Measurements from ENCODE around the gene SMYD3.
"Not testable (repeated sequence)": the region's sequence is repeated elsewhere in the genome, so short reads cannot be mapped to it uniquely, and the experiment has no call there.

Gene SMYD3

DNA sequence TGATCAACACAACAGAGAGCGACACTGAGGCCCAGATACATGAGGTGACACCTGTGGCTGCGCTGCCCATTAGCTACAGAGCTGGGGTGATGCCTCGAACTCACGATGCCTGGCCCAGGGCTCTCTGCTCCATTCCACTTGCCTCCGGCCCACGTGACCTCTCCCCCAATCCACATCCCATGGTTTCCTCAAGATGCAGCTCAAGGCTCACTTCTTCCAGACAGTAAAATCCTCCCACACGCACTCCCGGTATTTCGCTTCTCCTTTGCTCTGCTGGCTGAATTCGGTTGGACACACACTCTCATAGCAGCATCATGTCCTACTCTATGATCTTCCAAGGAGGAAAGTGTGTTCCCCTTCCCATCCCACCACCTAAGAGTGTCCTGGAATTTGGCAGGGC, 679.8 kb downstream of the SMYD3 start:
- H3K27ac ChIP-seq: no peak overlapping the region
- no peak for DNase-seq
- H3K36me3 ChIP-seq (replicated peaks): no peaks in the 10 kb centered on the region
- H3K4me3 ChIP-seq (ENCODE audit: low read depth, low read length): no peak overlapping the region
- no peaks in the 10 kb centered on the region for H3K27me3 ChIP-seq (replicated peaks)
- in situ Hi-C loops (cut with HindIII; ENCODE audit: low pct_ligation_motif_present, low sequenced_read_pairs): no loop called here
- TF ChIP-seq, protein P1, sequence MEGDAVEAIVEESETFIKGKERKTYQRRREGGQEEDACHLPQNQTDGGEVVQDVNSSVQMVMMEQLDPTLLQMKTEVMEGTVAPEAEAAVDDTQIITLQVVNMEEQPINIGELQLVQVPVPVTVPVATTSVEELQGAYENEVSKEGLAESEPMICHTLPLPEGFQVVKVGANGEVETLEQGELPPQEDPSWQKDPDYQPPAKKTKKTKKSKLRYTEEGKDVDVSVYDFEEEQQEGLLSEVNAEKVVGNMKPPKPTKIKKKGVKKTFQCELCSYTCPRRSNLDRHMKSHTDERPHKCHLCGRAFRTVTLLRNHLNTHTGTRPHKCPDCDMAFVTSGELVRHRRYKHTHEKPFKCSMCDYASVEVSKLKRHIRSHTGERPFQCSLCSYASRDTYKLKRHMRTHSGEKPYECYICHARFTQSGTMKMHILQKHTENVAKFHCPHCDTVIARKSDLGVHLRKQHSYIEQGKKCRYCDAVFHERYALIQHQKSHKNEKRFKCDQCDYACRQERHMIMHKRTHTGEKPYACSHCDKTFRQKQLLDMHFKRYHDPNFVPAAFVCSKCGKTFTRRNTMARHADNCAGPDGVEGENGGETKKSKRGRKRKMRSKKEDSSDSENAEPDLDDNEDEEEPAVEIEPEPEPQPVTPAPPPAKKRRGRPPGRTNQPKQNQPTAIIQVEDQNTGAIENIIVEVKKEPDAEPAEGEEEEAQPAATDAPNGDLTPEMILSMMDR (IDR thresholded peaks at IDR 0.05; ENCODE audit: low read depth, low read length, missing control alignments): no peak

DNA sequence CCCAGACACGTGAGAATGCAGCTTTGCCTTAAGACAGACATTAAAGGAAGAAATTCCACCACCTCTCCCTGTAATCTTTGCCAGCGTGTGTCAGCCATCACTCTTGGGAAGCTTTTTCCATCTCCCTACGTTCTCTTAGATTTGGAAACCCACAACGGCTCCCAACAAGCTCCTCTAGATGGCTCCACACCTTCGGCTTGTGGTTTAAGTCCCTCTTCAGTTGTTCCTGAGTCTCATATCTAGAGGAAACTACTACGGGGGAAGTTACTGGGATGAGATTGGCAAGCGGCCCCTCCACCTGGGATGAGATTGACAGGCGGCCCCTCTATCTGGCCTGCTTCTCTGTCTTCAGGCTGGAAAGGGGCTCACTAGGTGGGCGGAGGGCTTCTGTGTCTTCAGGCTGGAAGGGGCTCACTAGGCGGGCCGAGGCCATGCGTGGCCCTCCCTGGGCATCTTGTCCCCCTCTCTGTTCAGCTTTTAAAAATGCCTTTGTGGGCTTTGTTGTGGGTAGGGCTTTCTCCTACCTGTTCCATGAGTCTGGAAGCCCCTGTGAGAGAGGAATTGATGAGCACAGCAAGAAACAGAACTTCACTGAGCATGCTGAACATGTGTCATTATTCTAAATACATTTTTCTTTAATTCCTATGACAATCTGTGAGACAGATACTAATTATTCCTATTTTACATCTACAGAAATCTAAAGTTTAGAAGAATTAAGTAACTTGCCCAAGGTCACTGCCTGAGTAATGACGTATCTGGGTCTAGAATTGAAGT, 681.8 kb downstream of the SMYD3 start:
- Histone ChIP-seq H3K27me3 (replicated peaks) (no peaks in the 10 kb centered on the region), H3K27ac (no peak overlapping the region), H3K36me3 (replicated peaks) (no peaks in the 10 kb centered on the region), H3K4me3 (ENCODE audit: low read depth, low read length) (no peak overlapping the region)
- TF ChIP-seq, protein P1 (IDR thresholded peaks at IDR 0.05; ENCODE audit: low read depth, low read length, missing control alignments): peak; percentile 34
- in situ Hi-C loops (cut with HindIII; ENCODE audit: low pct_ligation_motif_present, low sequenced_read_pairs): no loop called here
- DNase-seq: no peak

DNA sequence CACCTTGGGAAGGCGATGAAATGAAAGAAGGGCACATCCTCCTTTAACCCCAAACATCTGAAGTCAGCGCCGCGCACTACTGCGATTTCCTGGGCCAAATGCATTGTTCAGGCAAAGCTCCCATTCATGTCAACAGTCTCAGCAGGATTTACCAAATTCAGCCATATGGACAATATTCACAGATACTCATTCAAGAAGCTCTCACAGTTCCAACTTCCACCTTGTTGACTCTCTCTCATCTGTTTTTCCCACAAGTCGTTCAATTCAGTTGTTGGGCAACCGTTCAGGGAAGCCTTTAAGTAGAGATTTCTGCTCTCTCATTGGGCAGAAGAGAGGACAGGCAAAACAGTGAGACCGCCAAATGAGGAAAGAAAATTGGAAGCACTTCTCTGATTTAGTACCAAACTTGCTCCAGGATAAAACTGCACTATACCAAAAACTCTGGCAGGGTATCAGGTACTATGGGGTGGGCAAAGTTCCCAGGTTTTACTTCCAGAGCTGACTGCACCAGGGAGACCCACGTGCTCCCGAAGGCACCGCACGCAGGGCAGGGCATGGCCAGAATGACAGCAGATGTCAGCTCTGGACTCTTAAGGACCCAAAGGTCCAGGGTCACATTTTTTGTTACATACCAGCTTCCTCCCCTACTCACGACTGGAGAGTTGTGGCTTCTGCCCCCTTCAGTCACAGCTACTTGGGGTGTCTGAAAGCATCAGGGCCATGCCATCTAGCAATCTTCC, 683.5 kb downstream of the SMYD3 start:
- Histone ChIP-seq H3K27ac (no peak overlapping the region), H3K27me3 (replicated peaks) (no peaks in the 10 kb centered on the region), H3K4me3 (ENCODE audit: low read depth, low read length) (no peak overlapping the region), H3K36me3 (replicated peaks) (no peaks in the 10 kb centered on the region)
- no peak for DNase-seq
- TF ChIP-seq, protein P1 (IDR thresholded peaks at IDR 0.05; ENCODE audit: low read depth, low read length, missing control alignments): no peak
- in situ Hi-C loops (cut with HindIII; ENCODE audit: low pct_ligation_motif_present, low sequenced_read_pairs): no loop called here

DNA sequence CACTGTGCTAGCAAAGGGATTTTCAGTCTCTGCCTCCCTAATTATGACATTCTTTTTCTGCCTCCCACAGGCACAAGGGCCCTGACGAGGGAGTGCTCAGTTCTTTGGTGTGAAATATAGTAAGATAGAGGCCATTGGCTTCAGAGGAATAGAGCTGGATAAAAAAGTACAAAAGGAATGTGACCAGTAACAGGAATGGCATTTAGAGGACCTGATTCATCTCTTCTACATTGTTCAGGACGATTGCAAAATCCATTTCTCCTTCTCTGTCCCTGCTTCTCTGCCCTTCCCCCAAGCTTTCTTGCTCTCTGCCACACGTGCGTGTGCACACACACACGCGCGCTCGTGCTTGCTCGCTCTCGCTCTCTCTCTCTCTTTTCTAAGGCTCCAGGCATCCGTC, 684.1 kb downstream of the SMYD3 start:
- H3K36me3 ChIP-seq (replicated peaks): no peaks in the 10 kb centered on the region
- in situ Hi-C loops (cut with HindIII; ENCODE audit: low pct_ligation_motif_present, low sequenced_read_pairs): no loop called here
- DNase-seq: peak; percentile 76
- H3K27me3 ChIP-seq (replicated peaks): no peaks in the 10 kb centered on the region
- H3K4me3 ChIP-seq (ENCODE audit: low read depth, low read length): no peak overlapping the region
- peak overlapping the region; percentile 64 for H3K27ac ChIP-seq
- TF ChIP-seq, protein P1 (IDR thresholded peaks at IDR 0.05; ENCODE audit: low read depth, low read length, missing control alignments): no peak

- H3K4me3 ChIP-seq (ENCODE audit: low read depth, low read length); H3K27ac ChIP-seq; in situ Hi-C loops (cut with HindIII; ENCODE audit: low pct_ligation_motif_present, low sequenced_read_pairs); H3K27me3 ChIP-seq (replicated peaks); DNase-seq; H3K36me3 ChIP-seq (replicated peaks): not testable (repeated sequence)
Observed at GRCh38 chr1:245818363-245818762, 688.7 kb downstream of the SMYD3 start.

DNA sequence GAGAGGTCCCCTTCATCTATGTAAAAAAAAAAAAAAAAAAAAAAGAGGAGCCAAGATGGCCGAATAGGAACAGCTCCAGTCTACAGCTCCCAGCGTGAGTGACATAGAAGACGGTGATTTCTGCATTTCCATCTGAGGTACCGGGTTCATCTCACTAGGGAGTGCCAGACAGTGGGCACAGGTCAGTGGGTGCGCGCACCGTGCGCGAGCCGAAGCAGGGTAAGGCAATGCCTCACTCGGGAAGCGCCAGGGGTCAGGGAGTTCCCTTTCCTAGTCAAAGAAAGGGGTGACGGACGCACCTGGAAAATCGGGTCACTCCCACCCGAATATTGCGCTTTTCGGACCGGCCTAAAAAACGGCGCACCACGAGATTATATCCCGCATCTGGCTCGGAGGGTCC, 690.6 kb downstream of the SMYD3 start:
- in situ Hi-C loops (cut with HindIII; ENCODE audit: low pct_ligation_motif_present, low sequenced_read_pairs); DNase-seq: not testable (repeated sequence)

More for the DNA sequence above, 690.6 kb downstream of the SMYD3 start:
- H3K4me3 ChIP-seq (ENCODE audit: low read depth, low read length); H3K27ac ChIP-seq; H3K36me3 ChIP-seq (replicated peaks); H3K27me3 ChIP-seq (replicated peaks): not testable (repeated sequence)
